Type B pancreatic cell (in vitro differentiated cells): Measurements from ENCODE around the gene NRDC. TPM values are rescaled to one million over a fixed set of nuclear protein-coding genes. Genes with fewer than 3 reads are reported as not detected.

Experiments used
- DNase-seq: peaks from one replicate; pipeline ENCODE4 v3.0.0; 2021; ENCODE audit warnings: mixed read lengths; ENCODE audit not compliant: unreplicated experiment; ENCODE audit errors: extremely low spot score
- H3K27ac Mint-ChIP-seq: 2 replicates; pipeline ENCODE4 v1.8.0; 2021; ENCODE audit warnings: mild to moderate bottlenecking, mixed read lengths
- H3K27me3 Mint-ChIP-seq: 2 replicates; pipeline ENCODE4 v1.8.0; 2021; ENCODE audit warnings: mixed read lengths
- H3K36me3 Mint-ChIP-seq: 2 replicates; pipeline ENCODE4 v1.8.0; 2021; ENCODE audit warnings: mixed read lengths
- H3K4me1 Mint-ChIP-seq: one replicate; pipeline ENCODE4 v1.8.0; 2021; ENCODE audit warnings: mixed read lengths; ENCODE audit not compliant: unreplicated experiment
- H3K4me3 Mint-ChIP-seq: 2 replicates; pipeline ENCODE4 v1.8.0; 2021; ENCODE audit warnings: mild to moderate bottlenecking, mixed read lengths
- H3K9me3 Mint-ChIP-seq: 2 replicates; pipeline ENCODE4 v1.8.0; 2021; ENCODE audit warnings: mixed read lengths
- CTCF ChIP-seq: fragments of 200-600 bp; sonication (generic); conservative IDR thresholded peaks from 2 replicates; pipeline ENCODE4 v1.5.0; 2021; ENCODE audit warnings: antibody characterized with exemption, mild to moderate bottlenecking
- microRNA-seq: library from miRNA; unstranded; fragments of <30 nt; microRNA quantifications from one replicate; pipeline ENCODE4, GENCODE V29; 2020
- total RNA-seq: library from RNA; stranded (reverse); gene quantifications from 2 replicates; pipeline ENCODE4 v1.2.1, GENCODE V29; 2021; ENCODE audit warnings: low replicate concordance

NRDC gene
- total RNA-seq, 1 donor from 2014 or later: 134 TPM

DNA sequence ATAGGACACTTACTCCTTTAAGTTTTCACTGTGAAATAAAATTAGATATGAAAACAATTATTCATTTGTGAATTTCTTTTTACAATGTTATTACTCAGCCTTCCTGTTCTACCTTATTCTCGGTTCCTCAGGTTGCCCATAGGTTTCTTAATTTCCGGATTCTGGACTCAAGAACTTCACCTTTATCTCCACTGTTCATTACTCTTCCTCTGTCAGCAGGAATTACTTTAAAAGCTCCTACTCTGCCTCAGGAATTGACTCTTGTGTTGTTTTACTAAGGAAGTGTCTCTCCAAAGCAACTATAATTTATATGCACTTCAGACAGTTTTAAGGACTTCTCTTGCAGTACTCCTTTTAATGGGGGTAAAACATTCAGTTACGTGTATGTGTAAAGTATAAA lies 137.9 kb downstream of the NRDC start:
- no peak for DNase-seq
- no peak overlapping the region for H3K4me3 Mint-ChIP-seq
- no peaks in the 10 kb centered on the region for H3K27me3 Mint-ChIP-seq
- H3K4me1 Mint-ChIP-seq: peaks cover 24% of the 10 kb centered on the region
- no peak for TF ChIP-seq CTCF
- H3K9me3 Mint-ChIP-seq: no peaks in the 10 kb centered on the region
- peaks cover 13% of the 10 kb centered on the region for H3K36me3 Mint-ChIP-seq
- no peak overlapping the region for H3K27ac Mint-ChIP-seq

Small RNAs within 50 kb of the gene (microRNA-seq; reads per million reads assigned to microRNA genes)
- not detected for gene MIR761

Other genes with a start within 250 kb of the NRDC start
- 16.9 and 19.2 TPM in 2 replicates for gene RAB3B, start 112.0 kb upstream of the NRDC start, total RNA-seq
- gene KTI12, start 155.1 kb upstream of the NRDC start, total RNA-seq: 9.6 and 9.9 TPM in 2 replicates
- gene TXNDC12, start 176.5 kb upstream of the NRDC start, total RNA-seq: 48.3 and 61.3 TPM in 2 replicates
- gene BTF3L4, start 177.6 kb upstream of the NRDC start, total RNA-seq: 73.4 and 75.4 TPM in 2 replicates